Erythroblast (primary cell): ENCODE measurements around the gene TMEM154.

Source experiments
- GATA1 ChIP-seq: IDR thresholded peaks from 2 replicates; pipeline ENCODE4 v1.6.1; 2011; ENCODE audit warnings: low read depth, mild to moderate bottlenecking, control low read depth, low read length, moderate library complexity
- POLR2A ChIP-seq: IDR thresholded peaks from 2 replicates; pipeline ENCODE4 v1.6.1; 2011; ENCODE audit warnings: mild to moderate bottlenecking, low read length

DNA sequence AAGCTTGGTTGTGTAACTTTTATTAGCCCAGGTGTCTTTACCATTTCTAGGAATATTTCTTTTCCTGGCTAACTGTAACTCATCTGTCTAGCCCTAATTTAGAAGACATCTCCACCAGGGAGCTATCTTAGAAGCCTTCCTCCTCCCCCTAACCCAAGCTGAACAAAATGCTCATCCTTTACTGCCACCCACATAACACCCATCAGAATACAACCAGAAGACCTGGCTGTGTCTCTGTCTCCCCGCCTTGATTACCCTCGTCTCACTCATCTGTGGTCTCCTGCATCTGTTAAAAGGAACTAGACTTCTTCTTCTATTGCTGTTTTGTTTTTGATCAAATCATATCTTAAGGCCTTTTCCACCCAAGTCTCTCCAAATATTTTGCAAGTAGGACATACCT, 4.8 kb upstream of the TMEM154 start:
- no peak for TF ChIP-seq POLR2A
- no peak for TF ChIP-seq GATA1
